Measurements from ENCODE around the gene CENPK. TPM values are rescaled to one million over a fixed set of nuclear protein-coding genes. Genes with fewer than 3 reads are reported as not detected.

Gene CENPK
- total and polyA plus RNA-seq, 9 of the 15 experiments (the other 6 are each of a cell fraction or from before 2014, with no cell fraction given): 30.8 to 134 (median 69.0) TPM

DNA sequence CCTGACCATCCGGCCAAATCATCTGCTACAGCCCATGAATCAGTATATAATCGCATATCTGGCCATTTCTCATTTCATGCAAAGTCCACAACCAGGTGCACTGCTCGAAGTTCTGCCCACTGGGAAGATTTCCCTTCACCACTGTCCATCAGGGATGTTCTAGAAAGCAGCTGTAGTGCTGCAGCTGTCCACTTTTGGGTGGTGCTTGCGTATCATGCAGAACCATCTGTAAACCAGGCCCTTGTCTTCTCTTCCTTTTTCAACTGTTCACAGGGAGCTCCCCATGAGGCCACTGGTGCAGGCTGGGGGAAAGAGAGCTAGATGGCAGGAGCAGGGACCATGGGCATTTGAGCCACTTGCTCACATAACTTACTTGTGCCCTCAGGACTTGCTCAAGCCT, 73.8 kb downstream of the CENPK start:
- ChIA-PET POLR2A (no interaction called here), CTCF (ENCODE audit: low intra/inter-chr PET ratio) (no interaction called here)
- in situ Hi-C loops (cut with MboI) (loop anchor here (10.0 to 25.0 kb wide), 3 partner anchors 527 to 852 kb away; no protein-coding TSS in a partner anchor), intact Hi-C loops (cut with micrococcal nuclease) (no loop called here)
- H3K4me1 ChIP-seq (replicated peaks in 1 of 2; ENCODE audit: control insufficient read depth in 2 of 2, insufficient read depth in 2 of 2, low read length in 2 of 2): peaks cover 4 to 15% of the 10 kb centered on the region in 2 experiments; a peak in 2 of 5 replicates
- H3K27ac ChIP-seq (ENCODE audit: extremely low read depth, low read depth, low read length): no peak overlapping the region
- H3K36me3 ChIP-seq (ENCODE audit: control insufficient read depth, insufficient read depth, low read length): no peaks in the 10 kb centered on the region
- FAIRE-seq (no peak), ATAC-seq (peak; percentile 26; the same call in 1 of the 3 replicates), DNase-seq (ENCODE audit: extremely low read depth in 1 of 4, low spot score in 3 of 4) (peak in 1 of 4 experiments; percentile 41)
- H3K9me3 ChIP-seq (replicated peaks; ENCODE audit: control insufficient read depth, insufficient read depth, low read depth, low read length): no peaks in the 10 kb centered on the region
- no peak overlapping the region for H3K9ac ChIP-seq (ENCODE audit: insufficient read depth in 1 of 2, low read depth in 2 of 2, low read length in 2 of 2)
- no peak overlapping the region for H2AFZ ChIP-seq (ENCODE audit: low read depth, low read length)
- no peaks in the 10 kb centered on the region for H3K27me3 ChIP-seq (ENCODE audit: control insufficient read depth in 2 of 2, insufficient read depth in 2 of 2, low read length in 2 of 2)
- WGBS (ENCODE audit: insufficient coverage, low coverage, missing lambda C conversion rate): 61% methylated on average over 4 of the region's 4 CpGs
- no TSS peak for BruUV-seq (replicated peaks)
- H3K4me2 ChIP-seq (ENCODE audit: insufficient read depth, low read length): peak overlapping the region; percentile 5; the same call in 1 of the 2 replicates
- H3K79me2 ChIP-seq (ENCODE audit: control insufficient read depth, insufficient read depth, low read length): no peaks in the 10 kb centered on the region
- no peak overlapping the region for H3K4me3 ChIP-seq
- H3K9me1 ChIP-seq (ENCODE audit: control insufficient read depth, insufficient read depth, low read length): no peaks in the 10 kb centered on the region
- H4K20me1 ChIP-seq (replicated peaks; ENCODE audit: control insufficient read depth, insufficient read depth, low read length): no peaks in the 10 kb centered on the region
- TF ChIP-seq, protein P1, sequence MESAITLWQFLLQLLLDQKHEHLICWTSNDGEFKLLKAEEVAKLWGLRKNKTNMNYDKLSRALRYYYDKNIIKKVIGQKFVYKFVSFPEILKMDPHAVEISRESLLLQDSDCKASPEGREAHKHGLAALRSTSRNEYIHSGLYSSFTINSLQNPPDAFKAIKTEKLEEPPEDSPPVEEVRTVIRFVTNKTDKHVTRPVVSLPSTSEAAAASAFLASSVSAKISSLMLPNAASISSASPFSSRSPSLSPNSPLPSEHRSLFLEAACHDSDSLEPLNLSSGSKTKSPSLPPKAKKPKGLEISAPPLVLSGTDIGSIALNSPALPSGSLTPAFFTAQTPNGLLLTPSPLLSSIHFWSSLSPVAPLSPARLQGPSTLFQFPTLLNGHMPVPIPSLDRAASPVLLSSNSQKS (CRISPR knock-in tag; IDR thresholded peaks at IDR 0.05): no peak
- TF ChIP-seq ZC3H8 (IDR thresholded peaks at IDR 0.05) (no peak), CAMTA2 (CRISPR knock-in tag; conservative IDR thresholded peaks at IDR 0.05) (no peak), ZNF239 (CRISPR knock-in tag; IDR thresholded peaks at IDR 0.05) (no peak), ZNF184 (CRISPR knock-in tag; IDR thresholded peaks at IDR 0.05) (no peak), ZFPM2 (CRISPR knock-in tag; IDR thresholded peaks at IDR 0.05) (no peak), TCF3 (CRISPR knock-in tag; IDR thresholded peaks at IDR 0.05) (peak; percentile 49; the same call in 1 of the 2 replicates), KAT8 (IDR thresholded peaks at IDR 0.05; ENCODE audit: low read depth) (no peak), TEAD1 (CRISPR knock-in tag; IDR thresholded peaks at IDR 0.05) (no peak), ZSCAN32 (CRISPR knock-in tag; IDR thresholded peaks at IDR 0.05) (no peak), PHF8 (IDR thresholded peaks at IDR 0.05; ENCODE audit: borderline replicate concordance, low read length) (no peak), SOX6 (IDR thresholded peaks at IDR 0.05) (no peak), ZNF140 (CRISPR knock-in tag; IDR thresholded peaks at IDR 0.05) (no peak), MTF1 (CRISPR knock-in tag; IDR thresholded peaks at IDR 0.05; ENCODE audit: borderline replicate concordance) (no peak), ELF2 (CRISPR knock-in tag; IDR thresholded peaks at IDR 0.05) (no peak), CBFA2T2 (conservative IDR thresholded peaks at IDR 0.05) (peak; percentile 62)
- TF ChIP-seq, protein P2, sequence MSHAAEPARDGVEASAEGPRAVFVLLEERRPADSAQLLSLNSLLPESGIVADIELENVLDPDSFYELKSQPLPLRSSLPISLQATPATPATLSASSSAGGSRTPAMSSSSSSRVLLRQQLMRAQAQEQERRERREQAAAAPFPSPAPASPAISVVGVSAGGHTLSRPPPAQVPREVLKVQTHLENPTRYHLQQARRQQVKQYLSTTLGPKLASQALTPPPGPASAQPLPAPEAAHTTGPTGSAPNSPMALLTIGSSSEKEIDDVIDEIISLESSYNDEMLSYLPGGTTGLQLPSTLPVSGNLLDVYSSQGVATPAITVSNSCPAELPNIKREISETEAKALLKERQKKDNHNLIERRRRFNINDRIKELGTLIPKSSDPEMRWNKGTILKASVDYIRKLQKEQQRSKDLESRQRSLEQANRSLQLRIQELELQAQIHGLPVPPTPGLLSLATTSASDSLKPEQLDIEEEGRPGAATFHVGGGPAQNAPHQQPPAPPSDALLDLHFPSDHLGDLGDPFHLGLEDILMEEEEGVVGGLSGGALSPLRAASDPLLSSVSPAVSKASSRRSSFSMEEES (CRISPR knock-in tag; IDR thresholded peaks at IDR 0.05): no peak
- TF ChIP-seq, protein P3, sequence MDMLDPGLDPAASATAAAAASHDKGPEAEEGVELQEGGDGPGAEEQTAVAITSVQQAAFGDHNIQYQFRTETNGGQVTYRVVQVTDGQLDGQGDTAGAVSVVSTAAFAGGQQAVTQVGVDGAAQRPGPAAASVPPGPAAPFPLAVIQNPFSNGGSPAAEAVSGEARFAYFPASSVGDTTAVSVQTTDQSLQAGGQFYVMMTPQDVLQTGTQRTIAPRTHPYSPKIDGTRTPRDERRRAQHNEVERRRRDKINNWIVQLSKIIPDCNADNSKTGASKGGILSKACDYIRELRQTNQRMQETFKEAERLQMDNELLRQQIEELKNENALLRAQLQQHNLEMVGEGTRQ (CRISPR knock-in tag; IDR thresholded peaks at IDR 0.05): no peak
- TF ChIP-seq, protein P4, sequence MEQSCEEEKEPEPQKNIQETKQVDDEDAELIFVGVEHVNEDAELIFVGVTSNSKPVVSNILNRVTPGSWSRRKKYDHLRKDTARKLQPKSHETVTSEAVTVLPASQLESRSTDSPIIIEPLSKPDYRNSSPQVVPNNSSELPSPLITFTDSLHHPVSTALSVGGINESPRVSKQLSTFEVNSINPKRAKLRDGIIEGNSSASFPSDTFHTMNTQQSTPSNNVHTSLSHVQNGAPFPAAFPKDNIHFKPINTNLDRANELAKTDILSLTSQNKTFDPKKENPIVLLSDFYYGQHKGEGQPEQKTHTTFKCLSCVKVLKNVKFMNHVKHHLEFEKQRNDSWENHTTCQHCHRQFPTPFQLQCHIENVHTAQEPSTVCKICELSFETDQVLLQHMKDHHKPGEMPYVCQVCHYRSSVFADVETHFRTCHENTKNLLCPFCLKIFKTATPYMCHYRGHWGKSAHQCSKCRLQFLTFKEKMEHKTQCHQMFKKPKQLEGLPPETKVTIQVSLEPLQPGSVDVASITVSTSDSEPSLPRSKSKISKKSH (CRISPR knock-in tag; IDR thresholded peaks at IDR 0.05): no peak

All from K562 (cell line).